Left ventricle myocardium superior (tissue), 1 donor: ENCODE results near the gene POMT2. TPM values are rescaled to one million over a fixed set of nuclear protein-coding genes. Genes with fewer than 3 reads are reported as not detected.
A peak's percentile ranks its signal among the peaks of the same experiment; 100 is the strongest.
"Not testable (repeated sequence)": the region's sequence is repeated elsewhere in the genome, so short reads cannot be mapped to it uniquely, and the experiment has no call there.

Experiments
- ATAC-seq: fragments of 200-7000 bp; cut with Tn5 transposase; one replicate; pipeline ENCODE4 v1.9.1; 2020; ENCODE audit warnings: mild to moderate bottlenecking, moderate library complexity
- DNase-seq: peaks from one replicate; pipeline ENCODE4 v3.0.0-alpha.2; 2020
- intact Hi-C: fragments of 100-400 bp; cut with micrococcal nuclease; formaldehyde crosslinking; loops from one replicate; pipeline ENCODE4 v1.11.0; 2022
- long read RNA-seq: library from polyadenylated mRNA; unstranded; transcript quantifications from one replicate; pipeline ENCODE4 v2.0.0, GENCODE V29; 2021
- total RNA-seq: library from RNA; stranded (reverse); fragmentation: NEBNext Ultra II Directional; extraction: Animal tissue kit (Norgen Biotek cat#: 25700); gene quantifications from one replicate; pipeline ENCODE4 v1.2.1, GENCODE V29; 2021
- donor health status: DM: no; HTN: yes; CAD: no; lungs with severe emphysema.

POMT2 gene, protein sequence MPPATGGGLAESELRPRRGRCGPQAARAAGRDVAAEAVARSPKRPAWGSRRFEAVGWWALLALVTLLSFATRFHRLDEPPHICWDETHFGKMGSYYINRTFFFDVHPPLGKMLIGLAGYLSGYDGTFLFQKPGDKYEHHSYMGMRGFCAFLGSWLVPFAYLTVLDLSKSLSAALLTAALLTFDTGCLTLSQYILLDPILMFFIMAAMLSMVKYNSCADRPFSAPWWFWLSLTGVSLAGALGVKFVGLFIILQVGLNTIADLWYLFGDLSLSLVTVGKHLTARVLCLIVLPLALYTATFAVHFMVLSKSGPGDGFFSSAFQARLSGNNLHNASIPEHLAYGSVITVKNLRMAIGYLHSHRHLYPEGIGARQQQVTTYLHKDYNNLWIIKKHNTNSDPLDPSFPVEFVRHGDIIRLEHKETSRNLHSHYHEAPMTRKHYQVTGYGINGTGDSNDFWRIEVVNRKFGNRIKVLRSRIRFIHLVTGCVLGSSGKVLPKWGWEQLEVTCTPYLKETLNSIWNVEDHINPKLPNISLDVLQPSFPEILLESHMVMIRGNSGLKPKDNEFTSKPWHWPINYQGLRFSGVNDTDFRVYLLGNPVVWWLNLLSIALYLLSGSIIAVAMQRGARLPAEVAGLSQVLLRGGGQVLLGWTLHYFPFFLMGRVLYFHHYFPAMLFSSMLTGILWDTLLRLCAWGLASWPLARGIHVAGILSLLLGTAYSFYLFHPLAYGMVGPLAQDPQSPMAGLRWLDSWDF
- total RNA-seq: 17.5 TPM
- long read RNA-seq, full-length matches to known transcripts: 8 of 17 reads
- long read RNA-seq, partial matches to known transcripts: 4 of 17 reads
- long read RNA-seq, other reads (novel, unspliced or antisense): 5 of 17 reads

DNA sequence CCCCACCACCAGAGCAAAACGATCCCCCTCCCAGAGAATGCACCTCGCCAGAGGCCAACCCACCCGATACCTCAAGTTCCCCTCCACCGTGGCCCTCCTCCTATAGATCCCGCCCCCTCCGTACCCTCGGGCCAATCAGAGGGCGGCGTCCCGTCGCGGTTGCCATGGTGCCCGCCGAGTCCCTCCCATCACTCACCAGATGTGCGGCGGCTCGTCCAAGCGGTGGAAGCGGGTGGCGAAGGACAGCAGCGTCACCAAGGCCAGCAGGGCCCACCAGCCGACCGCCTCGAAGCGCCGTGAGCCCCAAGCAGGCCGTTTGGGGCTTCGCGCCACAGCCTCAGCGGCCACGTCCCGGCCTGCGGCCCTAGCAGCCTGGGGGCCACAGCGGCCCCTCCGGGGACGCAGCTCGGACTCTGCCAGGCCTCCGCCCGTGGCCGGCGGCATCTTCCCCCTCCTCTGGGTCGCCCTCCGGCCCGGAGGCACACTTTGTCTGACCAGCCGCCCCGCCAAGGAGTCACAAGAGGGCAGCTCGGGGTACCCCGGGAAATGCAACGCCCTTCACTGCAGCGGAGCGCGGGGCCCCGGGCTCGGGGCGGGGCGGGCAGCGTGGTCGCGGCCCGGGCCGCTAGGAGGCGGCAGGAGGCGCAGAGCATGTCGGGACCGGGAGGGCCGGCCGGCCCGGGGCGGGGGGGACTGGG is at the start of gene POMT2:
POMT2 (minus strand) TSS at position 646 of the 698 bp plus-strand sequence; CDS start at position 444, 202 bp downstream.
- intact Hi-C loops: no loop called here

DNA sequence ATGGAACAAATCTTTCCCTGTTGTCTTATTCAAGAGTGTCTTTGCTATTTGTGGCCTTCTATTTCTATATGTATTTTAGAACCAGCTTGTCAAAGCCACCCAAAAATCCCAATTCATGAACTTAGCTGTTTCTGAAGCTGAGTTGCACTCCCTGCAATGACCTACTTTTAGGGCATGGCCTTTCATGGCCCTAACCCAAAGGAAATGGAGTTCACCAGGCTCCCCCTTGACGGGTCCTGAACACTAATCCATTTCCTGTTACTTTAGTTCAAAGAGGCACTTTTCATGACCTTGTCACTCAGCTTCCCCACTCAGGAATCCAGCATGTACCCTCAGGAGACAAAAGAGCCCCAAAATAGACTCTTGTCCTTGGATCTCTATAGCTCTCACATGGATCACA is 48.6 kb upstream of the POMT2 start:
- intact Hi-C loops: no loop called here
- no peak for DNase-seq
- ATAC-seq: no peak

More for the DNA sequence above, at the start of gene POMT2:
- DNase-seq: peak; percentile 97
- ATAC-seq: peak; percentile 83

DNA sequence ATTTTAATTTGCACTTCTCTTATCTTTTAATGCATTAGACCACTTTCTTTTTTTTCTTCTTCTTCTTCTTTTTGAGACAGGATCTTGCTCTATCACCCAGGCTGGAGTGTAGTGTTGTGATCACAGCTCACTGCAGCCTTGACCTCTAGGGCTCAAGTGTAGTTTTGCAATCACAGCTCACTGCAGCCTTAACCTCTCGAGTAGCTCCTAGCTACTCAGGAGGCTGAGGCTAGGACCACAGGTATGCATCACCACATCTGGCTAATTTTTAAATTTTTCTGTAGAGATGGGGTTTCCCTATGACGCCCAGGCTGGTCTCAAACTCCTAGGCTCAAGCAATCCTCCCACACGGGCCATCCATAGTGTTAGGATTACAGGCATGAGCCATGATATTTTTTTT is 43.5 kb upstream of the POMT2 start:
- ATAC-seq (no peak), DNase-seq (no peak)
- intact Hi-C loops: no loop called here

DNA sequence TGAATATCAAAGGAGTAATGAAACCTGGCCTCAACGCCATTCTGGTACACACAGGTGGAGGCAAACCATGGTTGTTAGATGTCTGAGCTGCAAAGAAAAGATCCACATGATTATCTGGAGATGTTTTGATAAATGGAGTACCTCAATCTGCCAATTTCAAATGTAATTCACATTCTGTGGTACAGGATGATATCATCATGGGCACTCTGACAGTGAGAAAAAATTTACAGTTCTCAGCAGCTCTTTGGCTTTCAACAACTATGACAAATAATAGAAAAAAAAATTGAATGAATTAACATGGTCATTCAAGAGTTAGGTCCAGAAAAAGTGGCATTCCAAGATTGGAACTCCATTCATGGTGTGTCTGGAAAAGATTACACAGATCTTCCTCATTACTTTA is 38.9 kb upstream of the POMT2 start:
- DNase-seq: no peak
- no peak for ATAC-seq
- intact Hi-C loops: no loop called here

DNA sequence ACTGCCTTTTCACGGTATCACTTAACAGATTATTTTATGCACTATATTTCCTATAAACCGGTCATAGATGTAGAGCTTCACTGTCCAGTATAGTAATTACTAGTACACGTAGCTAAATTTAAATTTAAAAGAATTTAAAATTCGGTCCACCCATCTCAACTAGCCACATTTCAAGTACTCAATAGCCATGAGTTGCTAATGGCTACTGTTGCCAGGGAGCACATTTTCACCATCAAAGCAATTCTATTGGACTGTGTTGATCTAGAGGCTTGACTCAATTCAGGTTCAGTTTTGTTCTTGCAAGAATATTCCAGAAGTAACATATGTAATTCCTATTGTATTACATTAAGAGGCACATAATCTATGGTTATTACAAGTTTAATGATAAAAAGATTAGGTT is 36.2 kb upstream of the POMT2 start:
- DNase-seq: no peak
- ATAC-seq: no peak
- intact Hi-C loops: no loop called here

DNA sequence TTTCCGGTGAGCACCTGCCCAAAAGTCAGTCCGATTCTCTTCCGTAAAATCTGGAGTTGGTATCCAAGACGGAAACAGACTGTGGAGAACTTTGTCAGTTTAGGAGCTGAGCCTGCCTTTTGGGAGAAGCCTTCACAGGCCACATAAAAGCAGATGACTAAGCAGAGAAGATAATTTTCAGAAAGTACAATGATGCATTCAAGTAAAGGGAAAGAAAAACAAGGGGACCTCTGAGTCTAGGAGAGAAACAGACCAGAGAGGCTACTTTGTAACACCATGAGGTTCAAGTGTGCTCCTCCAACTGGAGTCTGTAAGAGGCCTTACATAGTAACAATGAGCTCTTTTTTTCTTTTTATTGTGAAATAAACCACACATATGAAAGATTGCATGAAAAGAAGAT is 35.1 kb upstream of the POMT2 start:
- ATAC-seq: no peak
- no peak for DNase-seq
- intact Hi-C loops: no loop called here

DNA sequence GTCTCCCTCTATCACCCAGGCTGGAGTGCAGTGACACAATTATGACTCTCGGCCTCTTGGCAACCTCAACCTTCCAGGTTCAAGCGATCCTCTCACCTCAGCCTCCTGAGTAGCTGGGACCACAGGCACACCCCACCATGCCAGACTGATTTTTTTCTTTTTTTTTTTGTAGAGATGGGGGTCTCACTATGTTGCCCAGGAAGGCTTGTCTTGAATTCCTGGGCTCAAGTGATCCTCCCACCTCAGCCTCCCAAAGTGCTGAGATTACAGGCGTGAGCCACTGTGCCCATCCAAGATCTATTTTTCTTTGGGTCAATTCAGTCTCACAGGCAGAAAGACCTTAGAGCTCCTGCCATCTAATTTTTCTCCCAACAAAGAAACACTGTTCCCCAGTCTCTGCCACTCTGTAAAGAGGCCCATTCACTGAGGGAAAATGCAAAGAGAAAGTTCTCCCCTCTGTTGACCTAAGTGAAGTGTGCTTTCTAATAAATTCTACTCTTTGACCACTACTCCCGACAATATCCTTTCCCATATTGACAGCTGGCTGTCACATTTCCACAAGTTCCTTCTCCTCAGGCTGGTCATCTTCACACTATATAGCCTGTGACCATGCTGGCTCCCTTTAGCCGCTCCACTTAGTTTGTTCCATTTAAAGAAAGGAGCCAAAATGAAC is 32.9 kb upstream of the POMT2 start:
- ATAC-seq (no peak), DNase-seq (no peak)
- intact Hi-C loops: no loop called here

DNA sequence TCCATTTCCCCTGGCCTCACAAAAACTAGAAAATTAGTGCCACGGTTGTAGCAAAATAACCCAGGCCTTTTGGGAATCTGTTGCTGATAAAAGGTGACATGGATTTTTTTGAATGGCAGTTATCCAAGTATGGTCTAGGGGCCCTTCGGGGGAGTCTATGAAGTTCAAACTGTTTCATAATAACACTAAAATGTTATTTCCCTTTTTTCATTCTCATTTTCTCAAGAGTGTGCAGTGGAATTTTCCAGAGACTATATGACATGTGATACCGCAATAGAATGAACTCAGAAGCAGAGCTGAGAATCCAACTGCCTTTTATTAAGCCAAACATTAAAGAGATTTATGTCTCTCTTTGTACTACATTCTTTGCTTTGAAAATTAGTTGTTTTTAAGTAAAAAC is 27.1 kb upstream of the POMT2 start:
- DNase-seq (no peak), ATAC-seq (no peak)
- intact Hi-C loops: no loop called here

DNA sequence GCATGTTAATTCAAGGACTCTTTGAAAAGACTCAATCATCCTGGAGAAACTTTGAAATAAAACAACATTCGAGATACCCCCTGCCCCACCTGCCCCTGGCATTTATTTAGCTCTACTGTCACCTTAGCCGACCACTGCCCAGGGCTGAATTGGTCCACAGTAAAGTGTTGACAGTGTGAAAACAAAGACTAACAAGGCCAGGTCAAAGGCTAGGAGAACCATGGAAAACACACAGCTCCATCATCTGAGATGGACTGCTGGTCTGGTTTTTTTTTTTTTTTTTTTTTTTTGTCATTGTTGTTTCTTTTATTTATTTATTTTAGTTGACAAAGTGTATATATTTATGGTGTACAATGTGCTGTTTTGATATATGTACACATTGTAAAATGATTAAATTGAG is 25.8 kb upstream of the POMT2 start:
- intact Hi-C loops: no loop called here
- no peak for DNase-seq

DNA sequence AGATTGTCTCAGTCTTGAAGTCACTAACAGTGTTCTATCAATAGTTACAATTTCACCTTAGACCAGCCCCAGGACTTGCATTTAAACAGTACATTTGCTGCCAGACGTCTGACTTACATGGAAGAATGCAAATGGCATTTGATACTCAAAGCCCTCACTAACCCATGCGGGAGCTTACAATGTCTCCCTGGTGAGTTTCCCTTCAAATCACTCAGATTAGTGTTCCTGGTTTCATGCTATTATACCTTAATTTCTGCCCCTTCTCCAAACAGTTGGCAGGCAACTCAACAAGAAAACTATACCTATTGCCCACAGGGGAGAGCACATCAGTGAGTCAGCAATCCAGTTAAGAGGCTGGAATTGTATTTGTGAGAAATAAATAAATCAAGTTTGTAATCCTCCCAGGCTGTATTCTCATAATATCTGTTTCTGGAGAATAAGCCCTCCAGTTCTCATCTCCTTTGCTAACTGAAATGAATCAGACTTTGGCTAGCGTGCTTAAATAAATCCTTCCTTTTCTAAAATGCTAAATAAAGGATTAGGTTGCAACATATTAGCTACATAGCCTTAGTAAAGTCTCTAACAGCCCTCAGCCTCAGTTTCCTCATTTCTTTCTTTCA is 23.8 kb upstream of the POMT2 start:
- ATAC-seq: no peak
- intact Hi-C loops: no loop called here
- no peak for DNase-seq

More for the DNA sequence above, 25.8 kb upstream of the POMT2 start:
- no peak for ATAC-seq

DNA sequence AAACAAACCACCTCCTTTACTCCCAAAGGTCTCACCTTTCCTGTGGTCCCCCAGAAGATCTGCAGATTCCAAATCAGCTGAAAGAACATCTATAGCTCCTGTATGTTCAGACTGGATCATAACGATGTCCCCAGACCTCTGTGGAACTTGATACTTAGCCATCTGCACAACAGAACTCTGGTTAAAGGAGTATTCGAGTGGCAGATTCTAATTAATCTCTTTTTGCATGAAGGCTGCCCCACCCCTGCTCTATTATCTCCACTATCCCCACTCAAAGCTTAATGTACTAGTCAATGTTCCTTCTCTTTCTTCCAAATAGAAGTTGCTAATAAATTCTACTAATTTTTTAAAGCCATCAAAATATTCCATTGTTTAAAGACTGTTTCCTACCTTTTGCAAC is 23.0 kb upstream of the POMT2 start:
- no peak for ATAC-seq
- intact Hi-C loops: no loop called here

DNA sequence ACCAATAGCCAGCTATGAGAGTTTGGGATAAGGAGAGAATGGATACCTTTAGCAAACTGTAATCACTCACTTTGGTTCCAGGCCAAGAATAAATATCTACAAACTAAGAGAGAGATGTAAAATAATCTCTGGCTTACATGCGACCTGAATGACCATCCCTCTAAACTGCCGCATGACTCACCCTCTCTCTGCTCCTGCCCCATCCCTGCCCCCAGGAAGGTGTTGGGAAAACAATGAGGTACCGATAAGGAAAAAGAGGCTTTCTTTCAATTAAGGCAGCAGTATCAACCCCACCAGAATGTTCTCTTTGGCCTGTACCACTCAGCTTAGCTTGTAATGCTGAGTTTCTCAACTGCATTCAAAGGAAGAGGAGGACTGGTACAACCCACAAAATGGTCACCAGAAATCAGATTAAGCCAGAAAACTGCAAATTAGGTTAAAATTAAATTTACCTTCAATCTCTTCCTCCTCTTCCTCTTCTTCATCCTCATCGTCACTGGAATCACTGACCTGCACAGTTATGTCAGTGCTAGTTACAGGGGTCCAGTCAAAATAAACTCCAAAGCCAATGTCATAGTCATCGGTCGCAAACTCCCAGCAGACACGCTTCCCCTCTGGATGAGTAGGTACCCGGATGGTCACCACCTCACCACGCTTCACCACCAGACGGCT is 22.2 kb upstream of the POMT2 start:
- no peak for ATAC-seq
- intact Hi-C loops: no loop called here
- no peak for DNase-seq

More for the DNA sequence above, 23.0 kb upstream of the POMT2 start:
- DNase-seq: no peak

DNA sequence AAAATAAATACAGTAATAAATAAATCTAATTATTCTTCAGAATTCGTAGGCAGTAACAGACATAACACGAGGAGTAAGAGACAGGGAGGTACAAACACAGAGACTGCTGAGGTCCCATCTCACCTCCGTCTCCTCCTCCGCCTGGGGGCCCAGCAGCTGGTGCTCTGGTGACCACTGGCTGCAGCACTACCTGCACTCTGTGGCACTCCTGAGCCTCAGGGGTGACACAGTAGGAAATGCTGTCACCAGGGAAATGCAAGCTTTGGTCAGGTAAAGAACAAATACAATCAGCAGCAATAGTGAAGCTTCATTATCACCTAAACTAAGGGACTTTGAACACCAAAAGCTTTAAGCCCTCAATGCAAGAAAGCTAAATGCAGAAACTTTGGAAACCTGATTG is 19.7 kb upstream of the POMT2 start:
- intact Hi-C loops: no loop called here
- ATAC-seq (no peak), DNase-seq (no peak)

DNA sequence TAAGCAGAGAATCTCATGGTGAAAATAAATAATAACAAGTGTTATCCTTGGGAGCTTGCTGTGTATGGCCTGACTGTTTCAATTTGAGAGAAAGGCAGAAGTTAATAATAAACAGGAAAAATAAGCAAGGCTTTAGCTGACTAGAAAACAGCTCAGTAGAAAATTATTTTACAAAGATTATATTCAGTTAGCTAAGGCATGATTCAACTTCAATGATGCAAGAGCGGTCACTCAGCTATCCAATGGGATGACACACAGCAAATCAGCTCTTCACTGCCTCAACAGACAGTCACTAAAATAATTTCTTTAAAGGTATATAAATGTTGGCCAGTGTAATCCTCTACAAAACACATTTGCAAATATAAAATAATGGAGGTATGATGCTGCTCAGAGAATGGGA is 18.7 kb upstream of the POMT2 start:
- ATAC-seq: no peak
- intact Hi-C loops: no loop called here

DNA sequence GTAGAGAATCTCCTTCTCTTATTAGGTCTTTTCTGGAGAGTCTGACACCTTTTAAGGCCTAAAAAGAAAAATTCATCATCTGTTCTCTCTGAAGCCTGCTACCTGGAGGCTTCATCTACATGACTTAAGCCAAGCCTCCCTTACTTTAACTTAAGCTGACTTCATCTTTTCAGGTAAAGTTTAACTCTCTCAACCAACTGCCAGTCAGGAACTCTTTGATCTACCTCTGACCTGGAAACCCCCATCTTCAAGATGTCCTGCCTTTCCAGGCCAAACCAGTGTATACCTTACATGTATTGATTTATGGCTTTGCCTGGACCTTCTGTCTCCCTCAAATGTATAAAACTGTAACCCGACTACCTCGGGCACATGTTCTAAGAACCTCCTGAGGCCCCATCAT is 17.6 kb upstream of the POMT2 start:
- ATAC-seq (no peak), DNase-seq (no peak)
- intact Hi-C loops: no loop called here

More for the DNA sequence above, 18.7 kb upstream of the POMT2 start:
- no peak for DNase-seq

DNA sequence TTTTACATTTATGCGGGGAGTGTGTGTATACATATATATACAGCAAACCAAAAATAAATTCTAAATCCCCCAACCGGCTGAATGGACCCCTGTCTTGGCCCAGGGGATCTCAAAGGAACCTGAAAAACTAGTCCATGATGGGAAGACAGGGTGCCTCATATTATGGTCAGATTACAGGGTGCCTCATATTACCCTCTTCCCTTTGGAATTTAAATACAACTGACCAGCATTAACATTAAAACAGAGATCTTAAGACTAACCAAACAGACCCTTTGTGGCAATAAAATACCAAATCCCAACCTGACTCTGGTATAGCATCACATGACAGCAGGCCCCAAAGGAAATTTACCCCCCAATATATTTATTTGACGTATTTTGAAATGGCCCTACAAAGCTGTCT is 17.2 kb upstream of the POMT2 start:
- intact Hi-C loops: no loop called here
- DNase-seq: no peak
- ATAC-seq: no peak

DNA sequence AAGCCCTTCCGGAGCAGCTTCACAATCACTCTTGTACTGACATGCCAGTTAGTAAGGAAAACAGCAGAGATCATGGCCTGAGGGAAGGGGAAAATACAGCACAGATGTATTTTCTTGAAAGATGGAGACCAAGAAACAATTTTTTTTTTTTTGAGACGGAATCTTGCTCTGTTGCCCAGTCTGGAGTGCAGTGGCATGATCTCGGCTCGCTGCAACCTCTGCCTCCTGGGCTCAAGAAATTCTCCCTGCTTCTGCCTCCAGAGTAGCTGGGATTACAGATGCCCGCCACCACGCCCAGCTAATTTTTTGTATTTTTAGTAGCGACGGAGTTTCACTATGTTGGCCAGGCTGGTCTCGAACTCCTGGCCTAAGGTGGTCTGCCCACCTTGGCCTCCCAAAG is 16.6 kb upstream of the POMT2 start:
- intact Hi-C loops, ATAC-seq, DNase-seq: not testable (repeated sequence)

DNA sequence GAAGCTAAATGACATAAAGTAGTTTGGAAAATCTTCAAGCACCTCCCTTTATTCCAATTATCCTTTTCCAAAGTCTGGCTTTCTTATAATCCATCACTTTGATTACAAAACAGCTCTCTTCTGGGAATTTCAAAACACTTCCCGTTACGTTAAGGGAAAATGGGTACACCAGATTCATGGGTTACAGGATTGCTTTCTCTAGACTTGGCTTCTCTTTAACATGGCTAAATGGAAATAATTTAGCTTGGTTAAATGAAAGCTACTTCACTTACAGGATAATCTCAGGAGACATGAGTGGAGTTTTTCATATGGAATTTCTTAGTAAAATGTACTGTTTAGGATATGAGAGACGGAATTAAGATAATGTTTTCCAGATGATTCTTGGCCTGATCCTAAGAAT is 14.9 kb upstream of the POMT2 start:
- ATAC-seq: no peak
- intact Hi-C loops: no loop called here
- DNase-seq: no peak
